Gastroesophageal sphincter (tissue), 4 donors: ENCODE results near the gene CTSF. TPM values are rescaled to one million over a fixed set of nuclear protein-coding genes. Genes with fewer than 3 reads are reported as not detected.

ENCODE experiments used
- ATAC-seq: fragments of 150-250 bp; one replicate; pipeline ENCODE4 v1.9.1; 2016; ENCODE audit warnings: mild to moderate bottlenecking, moderate library complexity
- H3K27ac ChIP-seq, 4 donors: fragments of 200-600 bp; sonication (generic) in 3 of 4; 1 replicate in 3 of 4; 2 replicates in 1 of 4; pipeline ENCODE4 v1.5.1; 2016 to 2019
- H3K27me3 ChIP-seq: fragments of 200-600 bp; sonication (generic); one replicate; pipeline ENCODE4 v1.5.1; 2019
- H3K36me3 ChIP-seq, 2 donors: fragments of 200-600 bp; sonication (generic); one replicate each; pipeline ENCODE4 v1.5.1; 2019; ENCODE audit warnings: control low read depth in 1 of 2
- H3K4me1 ChIP-seq, 3 donors: fragments of 200-600 bp; sonication (generic); 1 replicate in 2 of 3; 2 replicates in 1 of 3; pipeline ENCODE4 v1.5.1; 2016 to 2019; ENCODE audit warnings: control low read depth in 2 of 3
- H3K4me3 ChIP-seq, 2 donors: fragments of 200-600 bp; sonication (generic); one replicate each; pipeline ENCODE4 v1.5.1; 2019; ENCODE audit warnings: mild to moderate bottlenecking in 1 of 2, moderate library complexity in 1 of 2
- H3K9me3 ChIP-seq, 3 donors: fragments of 200-600 bp; sonication (generic); one replicate each; pipeline ENCODE4 v1.5.1; 2017 to 2019; ENCODE audit warnings: control low read depth in 2 of 3
- EP300 ChIP-seq: sonication (generic); formaldehyde crosslinking; IDR thresholded peaks from one replicate; pipeline ENCODE4 v1.6.1; 2017; ENCODE audit warnings: antibody characterized with exemption, mild to moderate bottlenecking
- POLR2A ChIP-seq, 2 donors: fragments of 450-650 bp; IDR thresholded peaks; one replicate each; pipeline ENCODE4 v1.6.1; 2017; ENCODE audit warnings: antibody characterized with exemption in 2 of 2, mild to moderate bottlenecking in 2 of 2, moderate library complexity in 1 of 2
- POLR2AphosphoS5 ChIP-seq: sonication (generic); formaldehyde crosslinking; IDR thresholded peaks from one replicate; pipeline ENCODE4 v1.6.1; 2017; ENCODE audit warnings: antibody characterized with exemption
- whole genome bisulfite sequencing, 2 donors: methylation state at CpG; one replicate each; pipeline ENCODE4 v1.1.5; 2018; ENCODE audit warnings: low coverage in 1 of 2; 5-methylcytosine and 5-hydroxymethylcytosine counted together
- small RNA-seq, 4 donors: library from RNA; depleted of rRNA; stranded (forward); fragments of <200 nt; gene quantifications; one replicate each; pipeline ENCODE3, GENCODE V24; 2016
- total RNA-seq, 4 donors: library from RNA; depleted of rRNA; stranded (reverse); fragments of >200 nt; gene quantifications; one replicate each; pipeline ENCODE4 v1.1.0, GENCODE V29; 2016
- TF ChIP-seq, protein P1 (sequence below), 4 experiments: fragments of 200-600 bp in 2 of 4; fragments of 450-650 bp in 2 of 4; sonication (generic) in 1 of 4; IDR thresholded peaks; one replicate each; pipeline ENCODE4 v1.5.1; 2017 to 2019; ENCODE audit warnings: antibody characterized with exemption in 4 of 4, mild to moderate bottlenecking in 2 of 4, moderate library complexity in 2 of 4

The CTSF gene
- total RNA-seq, 4 donors from 2014 or later = 65.1 to 114 (median 88.4) TPM

DNA sequence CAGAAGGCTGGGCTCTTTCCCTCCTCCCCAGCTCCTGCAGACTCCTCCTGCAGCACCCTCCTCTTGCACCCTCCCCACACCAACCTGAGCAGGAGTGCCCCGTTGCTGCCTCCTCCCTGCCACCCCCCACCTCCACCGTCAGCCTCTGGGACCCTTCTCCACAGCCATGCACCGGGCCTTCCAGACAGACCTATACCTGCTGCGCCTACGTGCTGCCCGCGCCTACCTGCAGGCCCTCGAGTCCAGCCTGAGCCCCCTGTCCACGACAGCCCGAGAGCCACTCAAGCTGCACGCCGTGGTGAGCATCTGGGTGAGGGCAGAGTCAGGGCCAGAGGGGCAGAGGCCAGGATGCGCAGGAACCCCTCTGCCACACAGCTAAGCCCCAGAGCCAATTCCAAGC is 38.8 kb downstream of the CTSF start:
- WGBS, 2 donors = 52 to 57% methylated on average over 2 to 5 of the region's 13 CpGs
- no peaks in the 10 kb centered on the region for H3K9me3 ChIP-seq
- no peak overlapping the region for H3K4me3 ChIP-seq
- no peak for ATAC-seq
- H3K27ac ChIP-seq = no peak overlapping the region
- peaks cover 0 to 78% of the 10 kb centered on the region in 2 donors for H3K36me3 ChIP-seq
- TF ChIP-seq EP300 (no peak), POLR2A (IDR thresholded peaks at IDR 0.05) (no peak), POLR2AphosphoS5 (no peak)
- TF ChIP-seq, protein P1, sequence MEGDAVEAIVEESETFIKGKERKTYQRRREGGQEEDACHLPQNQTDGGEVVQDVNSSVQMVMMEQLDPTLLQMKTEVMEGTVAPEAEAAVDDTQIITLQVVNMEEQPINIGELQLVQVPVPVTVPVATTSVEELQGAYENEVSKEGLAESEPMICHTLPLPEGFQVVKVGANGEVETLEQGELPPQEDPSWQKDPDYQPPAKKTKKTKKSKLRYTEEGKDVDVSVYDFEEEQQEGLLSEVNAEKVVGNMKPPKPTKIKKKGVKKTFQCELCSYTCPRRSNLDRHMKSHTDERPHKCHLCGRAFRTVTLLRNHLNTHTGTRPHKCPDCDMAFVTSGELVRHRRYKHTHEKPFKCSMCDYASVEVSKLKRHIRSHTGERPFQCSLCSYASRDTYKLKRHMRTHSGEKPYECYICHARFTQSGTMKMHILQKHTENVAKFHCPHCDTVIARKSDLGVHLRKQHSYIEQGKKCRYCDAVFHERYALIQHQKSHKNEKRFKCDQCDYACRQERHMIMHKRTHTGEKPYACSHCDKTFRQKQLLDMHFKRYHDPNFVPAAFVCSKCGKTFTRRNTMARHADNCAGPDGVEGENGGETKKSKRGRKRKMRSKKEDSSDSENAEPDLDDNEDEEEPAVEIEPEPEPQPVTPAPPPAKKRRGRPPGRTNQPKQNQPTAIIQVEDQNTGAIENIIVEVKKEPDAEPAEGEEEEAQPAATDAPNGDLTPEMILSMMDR (IDR thresholded peaks at IDR 0.05) = no peak
- no peaks in the 10 kb centered on the region for H3K27me3 ChIP-seq
- H3K4me1 ChIP-seq = no peaks in the 10 kb centered on the region

- Histone ChIP-seq H3K4me1 (no peaks in the 10 kb centered on the region), H3K9me3 (no peaks in the 10 kb centered on the region), H3K36me3 (peaks cover 0 to 81% of the 10 kb centered on the region in 2 donors), H3K27ac (no peak overlapping the region), H3K4me3 (no peak overlapping the region), H3K27me3 (no peaks in the 10 kb centered on the region)
- WGBS, 2 donors = 58 to 78% methylated on average over 7 to 8 of the region's 10 CpGs
- no peak for ATAC-seq
- TF ChIP-seq, protein P1 (IDR thresholded peaks at IDR 0.05) = no peak
Measured at GRCh38 chr11:66529069-66529468, 39.3 kb downstream of the CTSF start.

GRCh38 chr11:66524304-66525040 is 43.9 kb downstream of the CTSF start:
- H3K27me3 ChIP-seq = no peaks in the 10 kb centered on the region
- ATAC-seq = no peak
- WGBS, 2 donors = 79% methylated on average over 10 of the region's 10 CpGs; no CpG with 5 or more reads in 1 of the 2 donors
- TF ChIP-seq POLR2A (IDR thresholded peaks at IDR 0.05) (no peak), EP300 (no peak), POLR2AphosphoS5 (no peak)
- TF ChIP-seq, protein P1 (IDR thresholded peaks at IDR 0.05) = no peak
- H3K4me3 ChIP-seq = no peak overlapping the region
- H3K9me3 ChIP-seq = no peaks in the 10 kb centered on the region
- H3K27ac ChIP-seq = no peak overlapping the region
- H3K36me3 ChIP-seq = peaks cover 0 to 83% of the 10 kb centered on the region in 2 donors
- no peaks in the 10 kb centered on the region for H3K4me1 ChIP-seq

GRCh38 chr11:66523611-66524010 is 44.8 kb downstream of the CTSF start:
- H3K9me3 ChIP-seq = no peaks in the 10 kb centered on the region
- H3K27ac ChIP-seq = no peak overlapping the region
- no peaks in the 10 kb centered on the region for H3K27me3 ChIP-seq
- ATAC-seq = no peak
- peaks cover 0 to 83% of the 10 kb centered on the region in 2 donors for H3K36me3 ChIP-seq
- no peaks in the 10 kb centered on the region for H3K4me1 ChIP-seq
- no peak overlapping the region for H3K4me3 ChIP-seq
- TF ChIP-seq POLR2AphosphoS5 (no peak), POLR2A (IDR thresholded peaks at IDR 0.05) (no peak), EP300 (no peak)
- TF ChIP-seq, protein P1 (IDR thresholded peaks at IDR 0.05) = no peak
- 74% methylated on average over 8 of the region's 11 CpGs; no CpG with 5 or more reads in 1 of the 2 donors for WGBS, 2 donors

Small RNA genes within 50 kb of the gene (small RNA-seq; reads per million reads assigned to genes)
- 0 reads per million in 4 donors for gene RNU4-39P

Other genes starting within 250 kb of the CTSF start
- 1 to 10 TPM; 3.8 to 9.3 (median 4.7) TPM for gene RIN1, start 232.2 kb downstream of the CTSF start, total RNA-seq
- gene BRMS1, start 223.5 kb downstream of the CTSF start, total RNA-seq = 10 to 100 TPM; 26.6 to 44.2 (median 35.5) TPM
- 10 to 100 TPM; 39.7 to 62.0 (median 47.6) TPM for gene B4GAT1, start 221.0 kb downstream of the CTSF start, total RNA-seq
- gene SLC29A2, start 196.8 kb downstream of the CTSF start, total RNA-seq = 1 to 10 TPM in 2 of 4 donors, under 1 TPM in 2; 0.27 to 3.2 (median 1.2) TPM
- 1 to 10 TPM in 1 of 4 donors, under 1 TPM in 2, not detected in 1; 0.27 to 2.6 (median 0.93) TPM for gene NPAS4, start 147.6 kb downstream of the CTSF start, total RNA-seq
- 10 to 100 TPM; 36.3 to 48.1 (median 45.6) TPM for gene MRPL11, start 129.8 kb downstream of the CTSF start, total RNA-seq
- 10 to 100 TPM; 20.5 to 43.9 (median 29.9) TPM for gene PELI3, start 101.7 kb downstream of the CTSF start, total RNA-seq
- 10 to 100 TPM; 11.5 to 35.3 (median 22.4) TPM for gene DPP3, start 88.2 kb downstream of the CTSF start, total RNA-seq
- gene BBS1, start 58.0 kb downstream of the CTSF start, total RNA-seq = 10 to 100 TPM; 49.2 to 95.1 (median 82.9) TPM
- 10 to 100 TPM in 2 of 4 donors, 1 to 10 TPM in 2; 5.9 to 12.1 (median 10.4) TPM for gene ZDHHC24, start 22.6 kb downstream of the CTSF start, total RNA-seq
- not detected for gene ACTN3, start 21.7 kb downstream of the CTSF start, total RNA-seq
- gene CCDC87, start 24.5 kb upstream of the CTSF start, total RNA-seq = 1 to 10 TPM in 3 of 4 donors, under 1 TPM in 1; 0.27 to 1.2 (median 1.1) TPM
- 10 to 100 TPM; 28.1 to 41.7 (median 33.9) TPM for gene CCS, start 24.6 kb upstream of the CTSF start, total RNA-seq
- gene RBM14, start 48.0 kb upstream of the CTSF start, total RNA-seq = 10 to 100 TPM; 25.6 to 66.6 (median 42.5) TPM
- 100 to 1,000 TPM in 3 of 4 donors, 10 to 100 TPM in 1; 98.2 to 114 (median 102) TPM for gene RBM4, start 70.1 kb upstream of the CTSF start, total RNA-seq
- 10 to 100 TPM; 10.7 to 28.2 (median 12.3) TPM for gene RBM4B, start 109.3 kb upstream of the CTSF start, total RNA-seq
- 10 to 100 TPM in 1 of 4 donors, 1 to 10 TPM in 3; 1.8 to 19.5 (median 5.6) TPM for gene SPTBN2, start 160.6 kb upstream of the CTSF start, total RNA-seq